PC-9 (cell line): ENCODE data around the gene KRTAP4-6. TPM values are rescaled to one million over a fixed set of nuclear protein-coding genes. Genes with fewer than 3 reads are reported as not detected.
"Not testable (repeated sequence)": the region's sequence is repeated elsewhere in the genome, so short reads cannot be mapped to it uniquely, and the experiment has no call there.

Experiments
- Bru-seq: library from RNA; stranded (reverse); fragments of 400-500 nt; gene quantifications from one replicate; lab custom pipeline; 2021; lab: Mats Ljungman, UMichigan
- BruChase-seq, 2 experiments: library from RNA; stranded (reverse); fragments of 400-500 nt; gene quantifications; one replicate each; lab custom pipeline; 2021; lab: Mats Ljungman, UMichigan
- BruUV-seq: library from RNA; stranded (reverse); fragments of 400-500 nt; replicated peaks from 2 replicates; lab custom pipeline; 2021; lab: Mats Ljungman, UMichigan
- CTCF ChIA-PET: fragments of 300-600 bp; sonication (Branson Sonifier 250); formaldehyde crosslinking; loops from one replicate; lab custom pipeline; 2022; ENCODE audit warnings: antibody characterized with exemption; lab: Charles Lee
- POLR2A ChIA-PET: fragments of 300-600 bp; sonication (Branson Sonifier 250); formaldehyde crosslinking; loops from one replicate; lab custom pipeline; 2022; ENCODE audit warnings: antibody characterized with exemption; ENCODE audit not compliant: unreplicated experiment; lab: Charles Lee
- DNase-seq, 2 experiments: peaks; one replicate each; pipeline versions ENCODE4 v3.0.0 to v3.0.0-alpha.2; 2015 to 2022; ENCODE audit warnings: mixed read lengths in 1 of 2
- H2AFZ ChIP-seq: fragments of 200-600 bp; sonication (generic); 2 replicates; pipeline ENCODE4 v1.8.1; 2017; ENCODE audit warnings: antibody characterized with exemption
- H3F3A ChIP-seq: fragments of 200-600 bp; sonication (generic); 2 replicates; pipeline ENCODE4 v1.8.1; 2017; ENCODE audit warnings: antibody characterized with exemption, mild to moderate bottlenecking, low read depth; ENCODE audit not compliant: insufficient read depth
- H3K27ac ChIP-seq: fragments of 200-600 bp; sonication (generic); 2 replicates; pipeline ENCODE4 v1.6.1; 2016; ENCODE audit warnings: mixed run types
- H3K27me3 ChIP-seq: fragments of 200-600 bp; sonication (generic); 2 replicates; pipeline ENCODE4 v1.6.1; 2016; ENCODE audit warnings: low read depth, mixed run types; ENCODE audit not compliant: insufficient read depth
- H3K36me3 ChIP-seq: fragments of 200-600 bp; sonication (generic); 2 replicates; pipeline ENCODE4 v1.6.1; 2016; ENCODE audit warnings: low read depth, mixed run types
- H3K4me1 ChIP-seq: fragments of 200-600 bp; sonication (generic); replicated peaks from 2 replicates; pipeline ENCODE4 v1.6.1; 2016; ENCODE audit warnings: mixed run types; ENCODE audit not compliant: insufficient read depth
- H3K4me2 ChIP-seq: fragments of 200-600 bp; sonication (generic); 2 replicates; pipeline ENCODE4 v1.6.1; 2017; ENCODE audit warnings: mixed run types
- H3K4me3 ChIP-seq: fragments of 200-600 bp; sonication (generic); 2 replicates; pipeline ENCODE4 v1.6.1; 2016; ENCODE audit warnings: mixed run types
- H3K79me2 ChIP-seq: fragments of 200-600 bp; sonication (generic); 2 replicates; pipeline ENCODE4 v1.6.1; 2017; ENCODE audit warnings: low read depth, mixed run types
- H3K9me2 ChIP-seq: fragments of 200-600 bp; sonication (generic); 2 replicates; pipeline ENCODE4 v1.8.1; 2017; ENCODE audit warnings: mild to moderate bottlenecking; ENCODE audit not compliant: insufficient read depth
- H3K9me3 ChIP-seq: fragments of 200-600 bp; sonication (generic); 2 replicates; pipeline ENCODE4 v1.8.1; 2016; ENCODE audit warnings: low read depth; ENCODE audit not compliant: insufficient read depth
- H4K20me1 ChIP-seq: fragments of 200-600 bp; sonication (generic); 2 replicates; pipeline ENCODE4 v1.8.1; 2017; ENCODE audit not compliant: insufficient read depth
- CTCF ChIP-seq: fragments of 200-600 bp; sonication (generic); conservative IDR thresholded peaks from 2 replicates; pipeline ENCODE4 v1.6.1; 2017; ENCODE audit warnings: mixed run types, antibody characterized with exemption, mild to moderate bottlenecking, moderate library complexity
- EZH2 ChIP-seq: fragments of 200-600 bp; sonication (generic); IDR thresholded peaks from 2 replicates; pipeline ENCODE4 v1.8.0; 2017; ENCODE audit warnings: antibody characterized with exemption, low read depth
- intact Hi-C: fragments of 100-400 bp; cut with micrococcal nuclease; formaldehyde crosslinking; loops from one replicate; pipeline ENCODE4 v1.10.0; 2022; ENCODE audit not compliant: unreplicated experiment
- long read RNA-seq: library from polyadenylated mRNA; stranded (forward); transcript quantifications from one replicate; pipeline ENCODE4 v2.0.0, GENCODE V29; 2022
- total RNA-seq: library from RNA; stranded (reverse); gene quantifications from 2 replicates; pipeline ENCODE4 v1.2.3, GENCODE V29; 2021

KRTAP4-6 gene
- not detected in 2 replicates for total RNA-seq
- Bru-seq, nascent RNA = not detected
- not detected for BruChase-seq, experiment 1, labeled RNA remaining after a 2-hour chase
- BruChase-seq, experiment 2, labeled RNA remaining after a 6-hour chase = not detected
- long read RNA-seq = 0 reads

- TF ChIP-seq CTCF (no peak), EZH2 (no peak)
- H3K4me2 ChIP-seq = peak within 1 kb of the TSS; percentile 19; the same call in 1 of the 2 replicates
- H3K79me2 ChIP-seq = no peaks in the 10 kb centered on the region
- CTCF ChIA-PET = interaction anchor here (0.6 to 0.7 kb wide), 2 partner anchors 182 to 409 kb away, joined by 3 to 5 read pairs; no protein-coding TSS in a partner anchor
- intact Hi-C loops = loop anchor here (1.0 kb wide), 1 partner anchor 225 kb away; no protein-coding TSS in a partner anchor
- peak; percentile 24 to 96 for DNase-seq
- POLR2A ChIA-PET = interaction anchor here (0.7 kb wide), 1 partner anchor 381 kb away, joined by 4 read pairs; no protein-coding TSS in a partner anchor
- peaks cover 17% of the 10 kb centered on the region for H3K4me1 ChIP-seq
- H3K4me3 ChIP-seq = no peak within 1 kb of the TSS
- peaks cover 9% of the 10 kb centered on the region for H3K9me3 ChIP-seq
- H3K27ac ChIP-seq = peak within 1 kb of the TSS; percentile 94
- H3F3A ChIP-seq = peaks cover 16% of the 10 kb centered on the region; the same call in 1 of the 2 replicates
- no peaks in the 10 kb centered on the region for H3K36me3 ChIP-seq
- no peaks in the 10 kb centered on the region for H4K20me1 ChIP-seq
- no peak within 1 kb of the TSS for H2AFZ ChIP-seq
- BruUV-seq = no TSS peak
- H3K9me2 ChIP-seq = no peaks in the 10 kb centered on the region
- no peaks in the 10 kb centered on the region for H3K27me3 ChIP-seq
These were observed at the start of gene KRTAP4-6 for GRCh38 chr17:41140360-41141131. KRTAP4-6 (minus strand) TSS chr17:41140544; CDS start chr17:41140487, 57 bp downstream.

GRCh38 chr17:41189837-41190318 is 49.5 kb upstream of the KRTAP4-6 start, which contains the start of gene KRTAP9-1:
KRTAP9-1 (plus strand) TSS chr17:41189887; CDS start chr17:41189887, 0 bp downstream.
- H4K20me1 ChIP-seq, H3K4me2 ChIP-seq, POLR2A ChIA-PET, BruUV-seq, H3K27ac ChIP-seq, intact Hi-C loops, H3K4me1 ChIP-seq, H3F3A ChIP-seq, H3K79me2 ChIP-seq, H3K27me3 ChIP-seq, H3K9me3 ChIP-seq, H3K9me2 ChIP-seq, H3K4me3 ChIP-seq, H2AFZ ChIP-seq, DNase-seq, H3K36me3 ChIP-seq: not testable (repeated sequence)
- CTCF ChIA-PET = interaction anchor here (0.8 kb wide), 1 partner anchor 22 kb away, joined by 4 read pairs; no protein-coding TSS in a partner anchor

GRCh38 chr17:41186872-41187271 is 46.5 kb upstream of the KRTAP4-6 start:
- no TSS peak for BruUV-seq
- POLR2A ChIA-PET = no interaction called here
- H3K27ac ChIP-seq = no peak overlapping the region
- no peak for DNase-seq
- H3F3A ChIP-seq = 0 out of 2 replicates have a peak, but pooled peaks cover 6% of the 10 kb centered on the region
- no peak overlapping the region for H3K4me3 ChIP-seq
- no peak overlapping the region for H3K4me2 ChIP-seq
- no peaks in the 10 kb centered on the region for H3K36me3 ChIP-seq
- intact Hi-C loops = no loop called here
- no peaks in the 10 kb centered on the region for H4K20me1 ChIP-seq
- no peak overlapping the region for H2AFZ ChIP-seq
- H3K27me3 ChIP-seq = no peaks in the 10 kb centered on the region
- no peaks in the 10 kb centered on the region for H3K79me2 ChIP-seq
- no peaks in the 10 kb centered on the region for H3K4me1 ChIP-seq
- TF ChIP-seq EZH2 = no peak
- no peak for TF ChIP-seq CTCF
- no peaks in the 10 kb centered on the region for H3K9me2 ChIP-seq
- CTCF ChIA-PET = no interaction called here
- no peaks in the 10 kb centered on the region for H3K9me3 ChIP-seq
